ENCODE results near the gene PCAT6. TPM values are rescaled to one million over a fixed set of nuclear protein-coding genes. Genes with fewer than 3 reads are reported as not detected.

The PCAT6 gene
- total RNA-seq, 2 donors from 2014 or later = not detected

- Histone ChIP-seq H3K36me3 (replicated peaks in 1 of 2; ENCODE audit: insufficient read depth in 1 of 2, low read depth in 2 of 2) (no peaks in the 10 kb centered on the region), H3K27me3 (no peaks in the 10 kb centered on the region), H3K4me3 (no peak overlapping the region), H3K9me3 (no peaks in the 10 kb centered on the region), H3K27ac (no peak overlapping the region), H3K4me1 (peaks cover 26% of the 10 kb centered on the region)
- 62 to 68% methylated on average over 2 of the region's 2 CpGs for WGBS, 2 donors
- intact Hi-C loops (cut with DNase I) = no loop called here
- no peak for DNase-seq
- no peak for ATAC-seq
- TF ChIP-seq POLR2A (IDR thresholded peaks at IDR 0.05) = no peak
- no peak for TF ChIP-seq CTCF (IDR thresholded peaks at IDR 0.05)
Observed at GRCh38 chr1:202802034-202802433, 8.7 kb upstream of the PCAT6 start.

- TF ChIP-seq CTCF (IDR thresholded peaks at IDR 0.05) (no peak), POLR2A (IDR thresholded peaks at IDR 0.05) (no peak)
- intact Hi-C loops (cut with DNase I) = no loop called here
- Histone ChIP-seq H3K9me3 (no peaks in the 10 kb centered on the region), H3K27me3 (no peaks in the 10 kb centered on the region), H3K36me3 (replicated peaks in 1 of 2; ENCODE audit: insufficient read depth in 1 of 2, low read depth in 2 of 2) (no peaks in the 10 kb centered on the region), H3K4me1 (peaks cover 26% of the 10 kb centered on the region), H3K4me3 (no peak overlapping the region), H3K27ac (no peak overlapping the region)
- WGBS, 2 donors = 80 to 90% methylated on average over 15 of the region's 15 CpGs
- ATAC-seq (no peak), DNase-seq (no peak)
Observed at GRCh38 chr1:202802998-202803932, 7.5 kb upstream of the PCAT6 start.

GRCh38 chr1:202804126-202804525 lies 6.6 kb upstream of the PCAT6 start:
- no peak for DNase-seq
- intact Hi-C loops (cut with DNase I) = no loop called here
- WGBS, 2 donors = 60 to 68% methylated on average over 4 of the region's 4 CpGs
- no peak for TF ChIP-seq POLR2A (IDR thresholded peaks at IDR 0.05)
- TF ChIP-seq CTCF (IDR thresholded peaks at IDR 0.05) = no peak
- Histone ChIP-seq H3K9me3 (no peaks in the 10 kb centered on the region), H3K4me1 (peaks cover 26% of the 10 kb centered on the region), H3K36me3 (replicated peaks in 1 of 2; ENCODE audit: insufficient read depth in 1 of 2, low read depth in 2 of 2) (no peaks in the 10 kb centered on the region), H3K27me3 (no peaks in the 10 kb centered on the region), H3K27ac (no peak overlapping the region), H3K4me3 (no peak overlapping the region)
- no peak for ATAC-seq

- 23 to 24% methylated on average over 7 of the region's 7 CpGs for WGBS, 2 donors
Observed at GRCh38 chr1:202805886-202806844, 4.6 kb upstream of the PCAT6 start.

More at GRCh38 chr1:202805886-202806844, 4.6 kb upstream of the PCAT6 start:
- DNase-seq (no peak), ATAC-seq (no peak)
- no peak for TF ChIP-seq CTCF (IDR thresholded peaks at IDR 0.05)
- TF ChIP-seq POLR2A (IDR thresholded peaks at IDR 0.05) = no peak
- Histone ChIP-seq H3K36me3 (replicated peaks in 1 of 2; ENCODE audit: insufficient read depth in 1 of 2, low read depth in 2 of 2) (no peaks in the 10 kb centered on the region), H3K27me3 (no peaks in the 10 kb centered on the region), H3K27ac (peak overlapping the region in 3 of 4 donors; percentile 69 to 86 (median 80)), H3K9me3 (no peaks in the 10 kb centered on the region), H3K4me1 (peaks cover 28% of the 10 kb centered on the region), H3K4me3 (peak overlapping the region; percentile 83 to 95)
- intact Hi-C loops (cut with DNase I) = no loop called here

Measured in body of pancreas (tissue), 4 donors.